Activated T-cell treated with anti-CD3 and anti-CD28 coated beads for 24 hours (primary cell): ENCODE measurements around the gene PIK3CD.
"Not testable (repeated sequence)": the region's sequence is repeated elsewhere in the genome, so short reads cannot be mapped to it uniquely, and the experiment has no call there.

Experiments used
- DNase-seq: peaks from one replicate; pipeline ENCODE4 v3.0.0-alpha.2; 2020; ENCODE audit warnings: low read depth

The PIK3CD gene

DNA sequence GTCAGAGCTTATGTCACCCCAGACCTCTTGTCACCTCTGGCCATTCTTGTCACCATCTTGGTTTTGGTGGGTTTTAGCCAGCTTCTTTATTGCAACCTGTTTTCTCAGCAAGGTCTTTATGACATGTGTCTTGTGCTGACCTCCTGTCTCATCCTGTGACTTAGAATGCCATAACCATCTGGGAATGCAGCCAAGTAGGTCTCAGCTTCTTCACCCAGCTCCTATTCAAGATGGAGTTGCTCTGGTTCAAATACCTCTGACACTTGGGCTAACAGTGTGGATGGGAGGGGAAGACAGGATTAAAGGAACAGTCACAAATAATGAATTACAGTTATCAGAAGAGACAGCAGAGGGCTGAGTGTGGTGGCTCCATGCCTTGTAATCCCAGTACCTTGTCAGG, 30.5 kb upstream of the PIK3CD start:
- no peak for DNase-seq

DNA sequence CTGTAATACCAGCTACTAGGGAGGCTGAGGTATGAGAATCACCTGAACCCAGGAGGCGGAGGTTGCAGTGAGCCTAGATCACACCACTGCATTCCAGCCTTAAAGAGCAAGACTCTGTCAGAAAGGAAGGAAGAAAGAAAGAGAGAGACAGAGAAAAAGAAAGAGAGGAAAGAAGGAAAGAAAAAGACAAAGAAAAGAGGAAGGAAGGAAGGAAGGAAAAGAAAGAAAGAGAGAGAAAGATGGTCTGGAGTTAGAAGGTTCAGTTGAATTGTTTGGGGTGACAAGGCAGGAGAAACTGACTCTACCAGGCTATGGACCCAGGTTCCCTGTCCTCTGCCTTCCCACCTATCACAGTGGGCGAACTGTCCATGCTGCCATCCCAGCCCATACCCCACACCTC, 27.4 kb upstream of the PIK3CD start:
- DNase-seq = no peak

DNA sequence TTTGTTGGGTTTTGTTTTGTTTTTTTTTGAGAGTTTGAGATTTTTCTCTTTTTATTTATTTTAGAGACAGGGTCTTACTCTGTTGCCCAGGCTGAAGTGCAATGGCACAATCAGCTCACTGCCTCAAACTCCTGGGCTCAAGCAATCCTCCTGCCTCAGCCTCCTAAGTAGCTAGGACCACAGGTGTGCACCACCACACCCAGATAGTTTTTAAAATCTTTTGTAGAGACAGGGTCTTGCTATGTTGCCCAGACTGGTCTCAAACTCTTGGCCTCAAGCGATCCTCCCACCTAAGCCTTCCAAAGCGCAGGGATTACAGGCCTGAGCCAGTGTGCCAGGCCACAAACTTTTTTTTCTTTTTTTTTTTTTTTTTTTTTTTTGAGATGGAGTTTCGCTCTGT, 26.5 kb upstream of the PIK3CD start:
- DNase-seq = not testable (repeated sequence)

DNA sequence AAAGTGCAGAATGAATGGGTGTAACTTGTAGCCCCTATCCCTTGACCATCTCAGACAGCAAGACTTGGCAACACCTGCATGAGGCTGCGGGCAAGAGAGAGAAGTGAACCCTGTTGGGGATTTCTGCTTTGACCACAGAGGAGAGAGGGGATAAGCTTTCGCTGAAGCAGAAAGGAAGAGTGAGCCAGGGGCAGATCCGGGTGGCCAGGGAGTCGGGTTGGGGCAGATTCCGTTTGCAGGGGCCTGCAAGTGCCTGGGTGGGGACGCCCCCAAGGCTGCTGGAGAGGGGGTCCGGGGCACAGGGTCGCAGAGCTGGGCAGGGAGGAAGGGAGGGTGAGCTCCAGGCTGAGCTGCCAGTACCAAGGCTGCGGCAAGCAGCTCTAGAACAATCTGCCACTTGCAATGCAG, 25.3 kb upstream of the PIK3CD start:
- no peak for DNase-seq

DNA sequence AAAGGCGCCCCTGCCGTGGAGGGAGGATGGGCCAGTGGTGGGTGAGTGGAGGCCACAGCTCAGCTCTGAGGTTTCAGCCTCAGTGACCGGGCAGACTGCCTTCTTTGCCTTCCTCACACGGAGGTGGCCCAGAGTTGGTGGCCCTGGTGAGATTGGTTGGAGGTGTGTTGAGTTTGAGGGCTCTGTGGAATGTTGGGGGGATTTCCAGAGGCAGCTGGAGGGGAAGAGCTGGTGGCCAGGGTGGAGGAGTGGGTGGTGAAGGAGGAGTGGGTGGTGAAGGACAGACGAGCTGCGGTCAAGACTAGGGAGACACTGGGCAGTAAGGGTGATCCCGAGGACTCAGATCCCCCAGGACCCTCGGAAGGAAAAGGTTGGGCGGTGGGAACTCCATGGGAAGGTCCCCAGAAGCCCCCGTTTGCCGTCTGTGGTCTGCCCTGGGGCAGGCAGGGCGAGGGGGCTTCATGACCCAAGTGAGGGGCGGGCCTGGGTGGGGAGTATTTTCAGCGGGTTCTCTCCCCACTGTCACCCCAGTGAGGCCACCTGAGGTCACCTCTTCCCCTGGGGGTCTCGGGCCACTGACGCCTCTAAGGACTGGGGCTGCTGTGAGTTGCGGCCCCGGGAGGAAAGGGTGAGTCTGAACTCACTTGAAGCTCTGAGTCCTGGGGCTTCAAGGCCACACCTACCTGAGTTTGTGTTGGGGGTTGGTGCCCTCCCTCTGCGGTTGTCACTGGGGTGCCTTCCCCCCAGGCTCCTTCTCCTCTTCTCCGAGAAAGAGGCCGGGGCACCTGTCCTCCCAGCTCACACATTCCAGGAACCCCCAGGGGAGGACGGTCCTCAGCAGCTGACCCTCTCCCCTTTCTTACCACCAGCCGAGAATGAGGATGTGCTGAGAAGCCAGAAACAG, 22.7 kb upstream of the PIK3CD start:
- DNase-seq = peak; percentile 62

DNA sequence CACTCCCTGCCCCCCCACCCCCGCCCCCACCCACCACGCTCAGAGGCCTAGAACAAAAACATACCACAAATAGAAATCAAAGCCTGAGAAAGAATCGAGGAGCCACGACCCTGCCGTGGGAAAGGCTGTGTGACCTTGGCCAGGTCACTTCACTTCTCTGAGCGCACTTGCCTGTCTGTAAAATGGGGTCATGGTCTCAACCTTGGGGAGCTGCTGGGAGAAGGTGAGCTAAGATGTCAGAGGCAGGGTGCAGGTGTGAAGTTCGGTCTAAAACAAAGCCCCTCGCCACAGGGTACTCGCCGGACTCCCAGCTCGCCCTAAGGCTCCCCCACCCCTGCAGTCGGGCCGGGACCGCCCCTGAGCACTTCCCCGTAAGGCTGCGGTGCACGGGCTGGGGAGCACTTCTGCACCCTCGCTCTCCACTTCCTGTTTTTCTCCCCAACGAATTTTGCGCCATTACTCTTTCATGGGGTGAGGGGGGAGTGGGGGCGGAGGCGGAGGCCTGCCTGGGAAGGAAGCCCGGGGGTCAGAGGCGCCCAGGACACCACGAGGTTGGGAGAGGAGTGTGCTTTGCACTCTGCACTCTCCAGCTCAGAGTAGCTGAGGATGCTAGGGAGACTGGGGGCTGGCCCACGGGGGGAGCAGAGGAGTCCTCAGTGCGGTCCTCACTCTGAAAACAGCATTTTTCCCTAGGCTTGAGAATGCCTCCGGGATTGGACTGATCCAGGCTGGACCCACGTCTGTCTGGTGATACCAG, 21.9 kb upstream of the PIK3CD start:
- DNase-seq = peak; percentile 74

DNA sequence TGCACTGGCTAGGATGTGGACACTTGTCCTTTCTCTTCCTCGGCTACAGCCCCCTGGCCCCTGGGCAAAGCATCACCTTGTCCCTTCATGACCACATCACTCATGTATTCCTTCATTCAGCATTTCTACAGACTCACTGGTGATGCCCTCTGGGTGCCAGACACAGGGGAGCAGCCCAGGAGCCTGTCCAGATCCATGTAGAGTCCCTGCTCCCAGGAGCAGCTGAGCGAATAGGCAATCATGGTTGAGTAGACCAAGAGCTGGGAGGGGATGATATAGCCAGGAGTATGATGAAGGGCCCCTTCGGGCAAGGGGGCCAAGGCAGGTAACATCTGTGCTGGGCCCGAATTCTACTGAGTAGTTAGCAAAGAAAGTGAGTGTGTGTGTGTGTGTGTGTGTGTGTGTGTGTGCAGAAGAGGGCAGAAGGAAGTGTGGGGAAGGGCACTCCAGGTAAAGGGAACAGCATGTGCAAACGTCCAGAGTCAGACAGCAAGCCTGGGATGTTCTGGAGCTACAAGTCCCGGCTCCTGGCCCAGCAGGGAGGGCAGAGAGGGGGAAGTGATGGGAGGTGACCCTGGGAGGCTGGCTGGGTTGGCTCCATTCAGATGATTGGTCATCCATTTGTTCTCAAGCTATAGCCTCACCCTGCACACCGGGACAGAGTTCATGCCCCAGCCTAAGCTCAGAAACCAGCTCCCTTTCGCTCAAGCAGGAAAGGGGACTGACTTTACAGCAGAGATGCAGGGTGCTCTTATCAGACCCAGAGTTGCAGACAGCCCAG, 21.0 kb upstream of the PIK3CD start:
- no peak for DNase-seq

DNA sequence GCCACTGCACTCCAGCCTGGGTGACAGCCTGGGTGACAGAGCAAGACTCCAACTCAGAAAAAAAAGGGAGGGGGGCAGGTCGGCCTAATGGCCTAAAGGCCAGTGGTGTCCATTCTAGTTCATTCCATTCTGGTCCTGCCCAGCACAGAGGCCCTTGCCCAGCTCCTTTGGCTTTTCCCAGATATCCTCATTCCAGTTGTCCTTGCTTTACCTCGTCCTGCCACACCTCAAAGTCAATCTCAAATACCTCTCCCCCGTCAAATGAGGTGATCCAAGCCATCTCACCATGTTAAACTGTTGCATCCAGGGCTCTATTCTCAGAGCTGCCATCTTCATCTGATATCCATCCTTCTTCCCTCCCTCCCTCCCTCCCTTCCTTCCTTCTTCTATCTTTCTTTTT, 19.9 kb upstream of the PIK3CD start:
- no peak for DNase-seq

DNA sequence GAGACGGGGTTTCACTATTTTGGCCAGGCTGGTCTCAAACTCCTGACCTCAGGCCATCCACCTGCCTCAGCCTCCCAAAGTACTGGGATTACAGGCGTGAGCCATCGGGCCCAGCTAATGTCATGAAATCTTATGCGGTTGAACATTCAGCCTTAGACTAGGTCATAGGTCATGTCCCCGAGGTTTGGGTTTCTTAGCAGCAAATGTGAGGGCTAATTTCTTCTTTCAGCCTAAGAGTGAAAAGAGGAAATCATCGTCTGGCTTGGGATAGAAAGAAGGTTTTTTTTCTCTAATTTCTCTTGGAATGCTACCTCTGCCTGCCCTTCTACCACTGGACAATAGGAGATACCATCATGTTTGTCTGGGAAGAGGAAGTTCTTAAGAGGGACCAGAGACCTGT, 18.0 kb upstream of the PIK3CD start:
- no peak for DNase-seq

DNA sequence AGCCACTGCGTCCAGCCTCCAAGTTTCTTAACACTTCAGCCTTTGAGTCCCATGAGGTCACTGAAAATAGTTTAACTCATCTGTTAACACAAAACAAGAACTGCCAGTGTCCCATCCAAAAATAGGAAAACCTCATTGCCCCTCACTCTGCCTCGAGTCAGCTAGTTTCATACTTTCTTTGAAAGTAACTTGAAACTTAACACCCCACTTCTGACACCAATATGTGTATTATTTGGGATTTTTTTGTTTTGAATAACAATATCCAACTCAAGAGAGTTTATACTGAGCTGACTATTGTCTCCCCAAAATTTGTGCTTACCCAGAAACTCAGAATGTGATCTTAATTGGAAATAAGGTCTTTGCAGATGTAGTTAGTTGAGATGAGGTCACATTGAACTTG, 16.9 kb upstream of the PIK3CD start:
- no peak for DNase-seq

DNA sequence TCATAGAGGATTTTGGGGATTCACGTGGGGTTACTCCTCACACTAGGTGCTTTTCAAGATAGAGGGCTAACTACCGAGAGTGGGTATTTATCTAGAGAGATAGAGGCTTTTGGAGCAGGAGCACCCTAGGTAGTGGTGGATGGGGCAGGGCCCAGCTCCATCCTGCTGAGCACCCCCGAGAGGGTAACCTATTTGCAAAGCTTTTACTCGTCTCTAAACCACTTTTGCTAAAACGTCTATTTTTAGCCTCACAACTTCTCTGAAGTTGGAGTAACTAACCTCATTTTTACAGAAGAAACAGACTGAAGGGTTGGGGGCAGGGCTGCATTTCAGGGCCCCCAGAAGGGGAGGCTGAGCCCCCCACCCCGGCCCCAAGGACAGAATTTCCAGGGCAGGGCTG, 12.3 kb upstream of the PIK3CD start:
- DNase-seq = no peak

DNA sequence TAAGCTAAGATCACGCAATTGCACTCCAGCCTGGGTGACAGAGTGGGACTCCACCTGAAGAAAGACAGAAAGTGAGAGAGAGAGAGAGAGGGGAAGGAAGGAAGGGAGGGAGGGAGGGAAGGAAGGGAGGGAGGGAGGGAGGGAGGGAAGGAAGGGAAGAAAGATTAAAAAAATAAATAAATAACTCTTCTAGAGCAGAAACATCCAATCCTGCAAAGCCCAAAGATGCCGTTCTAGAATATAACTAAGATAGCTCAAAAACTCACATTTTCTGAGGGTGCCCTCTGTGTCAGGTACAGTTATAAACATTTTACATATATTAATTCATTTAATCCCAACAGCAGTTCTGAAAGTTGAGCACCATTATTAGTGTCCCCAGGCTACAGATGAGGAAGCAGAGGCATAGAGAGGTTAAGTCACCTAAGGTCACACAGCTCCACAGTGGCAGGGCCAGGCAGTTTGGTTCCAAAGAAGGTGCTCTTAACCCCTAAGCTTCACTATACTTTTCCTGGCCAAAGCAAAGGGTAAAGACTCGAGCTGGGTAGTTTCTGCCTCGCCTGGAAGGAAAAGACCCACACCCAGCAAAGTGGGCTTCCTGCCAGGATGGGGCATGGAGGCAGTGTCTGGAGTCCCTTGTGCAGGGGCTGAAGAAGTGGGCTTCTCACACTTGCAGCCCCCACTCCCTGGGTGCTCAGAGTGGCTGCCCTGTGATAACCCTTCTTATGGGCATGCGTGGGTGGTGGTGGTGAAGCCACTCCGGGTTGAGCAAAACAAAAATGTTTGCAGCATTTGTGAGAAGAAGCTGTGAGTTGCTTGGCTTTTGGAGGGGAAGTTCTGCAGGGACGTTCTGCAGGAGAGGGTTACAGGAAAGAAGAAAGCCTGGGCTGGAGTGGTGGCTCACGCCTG, 7.9 kb upstream of the PIK3CD start:
- no peak for DNase-seq

DNA sequence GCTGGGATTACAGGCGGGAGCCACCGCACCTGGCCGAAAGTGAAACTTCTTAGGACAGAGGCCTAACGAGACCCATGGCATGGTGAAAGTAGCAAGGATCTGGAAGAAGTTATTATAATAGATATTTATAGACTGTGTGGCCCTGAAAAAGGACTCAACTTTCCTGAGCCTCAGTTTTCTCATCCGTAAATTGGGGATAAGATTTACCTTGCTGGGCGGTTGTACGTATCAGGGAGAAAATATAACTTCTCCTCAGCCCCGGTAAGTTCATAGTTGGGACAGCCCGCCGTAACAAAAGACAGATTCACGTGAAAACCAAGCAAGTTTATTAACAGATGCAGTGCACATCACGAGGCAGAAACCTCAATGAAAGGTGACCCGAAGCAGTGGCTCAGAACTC, 5.5 kb upstream of the PIK3CD start:
- no peak for DNase-seq

DNA sequence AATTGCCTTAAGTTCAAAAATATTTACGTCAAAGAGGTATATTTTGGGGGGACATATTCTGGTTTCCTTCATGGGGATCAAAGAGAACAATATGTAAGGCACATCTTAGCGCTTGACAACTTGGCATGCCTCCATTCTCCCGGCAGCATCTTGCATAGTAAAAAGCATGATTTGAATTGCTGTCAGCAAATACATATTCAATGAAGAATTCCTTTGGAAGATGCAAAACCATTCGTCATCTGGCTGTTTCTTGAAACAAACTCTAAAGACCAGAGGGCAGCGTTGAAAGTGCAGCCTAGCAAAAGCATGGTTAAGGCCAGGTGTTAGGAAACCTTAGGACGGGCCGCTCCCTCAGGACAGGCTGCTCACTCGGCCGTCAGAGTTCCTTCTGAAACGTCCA, 3.4 kb upstream of the PIK3CD start:
- no peak for DNase-seq

DNA sequence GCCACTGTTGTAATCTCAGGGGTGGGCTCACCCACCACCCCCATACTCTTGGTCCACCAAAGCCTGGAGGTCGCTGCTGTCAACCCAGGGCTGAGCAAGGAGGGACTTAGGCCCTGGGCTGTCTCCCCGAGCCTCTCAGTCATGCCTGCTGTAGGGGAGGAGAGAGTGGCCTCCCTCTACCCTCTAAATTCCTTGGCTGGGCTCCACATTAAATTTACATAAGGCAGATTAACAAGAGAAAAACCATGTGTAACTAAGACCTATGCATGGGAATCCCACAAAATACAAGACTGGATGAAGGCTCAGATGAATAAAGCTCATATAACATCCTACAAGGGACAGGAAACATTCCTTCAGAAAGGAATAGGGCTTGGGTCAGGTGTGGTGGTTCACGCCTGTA, 1.8 kb upstream of the PIK3CD start:
- no peak for DNase-seq

DNA sequence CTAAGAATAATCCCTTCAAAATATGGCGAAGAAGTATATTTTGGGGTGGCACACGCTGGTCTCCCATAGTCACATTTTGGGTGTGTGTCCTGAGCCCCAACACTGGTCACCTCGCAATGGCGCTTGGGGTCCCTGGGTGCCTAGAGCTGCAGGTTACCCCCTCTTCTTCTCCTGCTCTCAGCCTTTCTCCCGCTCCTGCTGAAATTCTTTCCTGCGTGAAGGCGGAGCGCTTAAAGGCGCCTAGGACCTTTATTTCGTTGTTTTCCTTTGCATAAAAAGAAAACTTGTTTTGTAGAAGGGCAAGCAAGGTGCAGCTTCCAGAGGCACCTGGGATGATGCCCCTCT, 339 bp upstream of the PIK3CD start:
- no peak for DNase-seq

DNA sequence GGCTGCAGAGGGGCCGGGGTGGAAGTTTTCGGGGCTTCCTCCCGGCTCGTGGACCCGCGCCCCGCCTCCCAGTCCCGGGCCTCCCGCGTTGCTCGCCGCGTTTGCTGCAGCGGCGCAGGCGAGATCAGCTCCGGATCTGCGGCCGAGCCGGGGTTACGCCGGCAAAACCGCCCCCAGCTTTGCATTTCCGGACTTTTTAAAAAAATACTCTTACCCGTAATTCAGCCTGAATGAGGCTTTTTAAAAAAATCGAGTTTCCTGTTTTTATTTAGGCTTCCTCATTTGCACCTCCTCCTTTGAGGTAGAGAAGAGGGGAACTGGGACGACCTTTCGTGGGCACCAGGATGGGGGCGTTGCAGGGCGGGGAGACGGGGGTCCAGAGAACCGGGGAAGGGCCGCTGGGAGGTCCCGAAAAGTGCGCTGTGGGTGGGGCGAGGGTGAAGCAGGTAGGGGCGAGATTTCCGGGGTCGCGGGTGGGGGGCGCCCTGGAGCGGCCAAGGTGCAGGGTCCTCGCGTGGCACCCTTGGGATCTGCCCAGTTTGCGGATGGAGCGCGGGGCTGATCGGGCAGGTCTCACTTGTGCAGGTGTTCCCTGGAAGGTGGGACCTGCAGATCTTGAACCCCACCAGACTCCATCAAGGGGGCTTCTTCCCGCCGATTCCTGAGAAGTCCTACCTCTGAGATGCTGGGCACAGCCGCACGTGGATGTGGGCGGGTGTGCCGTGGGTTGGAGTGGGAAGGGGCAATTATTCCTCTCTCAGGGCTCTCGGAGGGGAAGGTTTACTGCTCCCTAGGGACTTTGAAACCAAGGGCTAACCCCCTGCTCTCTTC, 1.1 kb downstream of the PIK3CD start:
- peak; percentile 47 for DNase-seq

DNA sequence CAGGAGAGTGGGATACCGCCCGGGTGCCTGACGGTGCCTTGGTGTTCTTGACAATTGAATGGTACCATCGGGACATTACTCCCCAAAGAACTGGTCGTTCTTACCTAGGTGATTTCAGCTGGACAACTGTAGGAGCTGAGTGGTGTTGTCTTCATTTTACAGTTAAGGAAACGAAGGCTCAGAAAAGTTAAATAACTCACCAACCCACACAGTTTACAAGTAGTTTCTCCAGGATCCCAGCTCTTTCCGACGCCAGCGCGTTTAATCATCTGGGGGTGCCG, 1.6 kb downstream of the PIK3CD start:
- no peak for DNase-seq

DNA sequence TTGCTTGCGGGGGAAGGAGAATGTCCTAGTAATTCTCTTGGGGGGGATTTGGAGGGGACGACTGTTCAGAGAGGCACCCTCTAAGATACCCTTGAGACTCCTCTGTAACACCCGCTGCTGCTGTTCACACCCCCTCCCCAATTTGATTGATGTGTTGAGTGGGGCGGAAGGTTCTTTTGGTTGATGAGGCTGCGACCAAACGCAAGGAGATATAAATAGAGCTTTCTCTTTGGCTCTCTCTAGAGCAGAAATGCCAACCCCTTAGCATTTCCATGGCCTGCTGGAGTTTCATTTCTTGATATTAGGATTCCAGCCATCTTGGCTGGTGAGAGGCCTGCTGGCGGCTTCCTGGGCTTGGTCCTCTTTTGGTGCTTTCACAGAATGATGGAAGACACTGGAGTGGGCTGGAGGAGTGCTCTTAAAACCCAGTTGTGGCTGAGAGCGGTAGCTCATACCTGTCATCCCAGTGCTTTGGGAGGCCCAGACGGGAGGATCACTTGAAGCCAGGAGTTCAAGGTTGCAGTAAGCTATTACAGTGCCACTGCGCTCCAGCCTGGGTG, 2.0 kb downstream of the PIK3CD start:
- DNase-seq = peak; percentile 16

DNA sequence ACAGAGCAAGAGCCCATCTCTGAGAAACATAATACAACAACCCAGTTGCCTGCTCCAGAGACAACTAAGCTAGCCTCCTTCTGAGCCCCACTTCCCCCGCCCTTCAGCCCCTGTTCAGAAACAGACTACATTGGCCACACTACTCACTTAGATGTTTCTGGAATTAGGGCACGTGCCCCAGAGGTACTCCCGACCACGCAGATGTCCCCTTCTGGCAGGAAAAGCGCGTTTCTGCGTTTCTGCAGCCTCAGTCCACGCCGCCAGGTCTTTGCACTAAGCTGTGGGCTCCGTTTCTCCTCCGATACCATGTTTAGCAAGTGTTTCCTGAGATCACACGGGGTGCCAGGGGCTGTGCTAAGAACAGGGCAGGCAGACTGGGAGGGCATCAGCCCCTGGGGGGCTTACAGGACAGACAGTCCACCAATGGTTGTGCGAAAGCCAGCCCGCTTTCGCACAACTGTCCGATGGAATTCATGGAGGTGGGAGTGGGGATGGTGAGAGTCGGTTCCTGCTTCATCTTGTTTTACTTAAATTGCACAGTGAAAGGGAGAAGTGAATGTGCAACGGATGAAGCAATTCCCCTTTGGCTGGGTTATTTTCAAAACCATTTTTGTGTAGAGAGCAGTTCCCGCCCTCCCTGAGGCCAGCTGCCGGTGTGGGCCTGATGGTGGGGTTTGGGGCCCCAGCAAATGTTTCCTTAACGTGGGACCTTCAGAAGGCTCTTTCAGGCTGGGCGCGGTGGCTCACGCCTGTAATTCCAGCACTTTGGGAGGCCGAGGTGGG, 2.7 kb downstream of the PIK3CD start:
- peak; percentile 28 for DNase-seq
